ENCODE measurements around the gene IL12RB2. TPM values are rescaled to one million over a fixed set of nuclear protein-coding genes. Genes with fewer than 3 reads are reported as not detected.

Gene IL12RB2
- total RNA-seq, 1 donor from 2014 or later: 3.1 TPM

Small RNAs within 50 kb of the gene (small RNA-seq; reads per million reads assigned to genes)
- 0.09 reads per million for gene RNU4ATAC4P
- not detected for gene RNU6-387P

Other genes starting within 250 kb of the IL12RB2 start
- gene C1orf141, start 172.9 kb upstream of the IL12RB2 start, total RNA-seq: not detected
- not detected for gene IL23R, start 141.4 kb upstream of the IL12RB2 start, total RNA-seq
- gene SERBP1, start 122.5 kb downstream of the IL12RB2 start, total RNA-seq: 187 TPM

Measured in skeletal muscle tissue (tissue), 2 donors.